Measurements from ENCODE around the gene SYNE1. TPM values are rescaled to one million over a fixed set of nuclear protein-coding genes. Genes with fewer than 3 reads are reported as not detected.
A peak's percentile ranks its signal among the peaks of the same experiment; 100 is the strongest.

SYNE1 gene
- total RNA-seq, 1 experiment from 2014 or later, result 6.5 TPM

GRCh38 chr6:152300517-152300916 is 336.6 kb downstream of the SYNE1 start:
- Mint-ChIP-seq H3K4me3 (peak overlapping the region; percentile 95; the same call in 1 of the 2 replicates), H3K9me3 (no peaks in the 10 kb centered on the region), H3K27ac (no peak overlapping the region), H3K36me3 (no peaks in the 10 kb centered on the region), H3K4me1 (peaks cover 47% of the 10 kb centered on the region), H3K27me3 (ENCODE audit: low read depth) (no peaks in the 10 kb centered on the region)
- no peak for TF ChIP-seq FOXP4 (CRISPR knock-in tag; IDR thresholded peaks at IDR 0.05)
- no peak for TF ChIP-seq ZNF317 (CRISPR knock-in tag; IDR thresholded peaks at IDR 0.05; ENCODE audit: borderline replicate concordance, low read depth)
- no peak for TF ChIP-seq JUN (CRISPR knock-in tag; IDR thresholded peaks at IDR 0.05)
- no peak for TF ChIP-seq NFATC4 (CRISPR knock-in tag; IDR thresholded peaks at IDR 0.05)
- no peak for TF ChIP-seq ZNF263 (CRISPR knock-in tag; IDR thresholded peaks at IDR 0.05; ENCODE audit: low read depth)
- no peak for TF ChIP-seq ATF6 (CRISPR knock-in tag; IDR thresholded peaks at IDR 0.05)
- no peak for TF ChIP-seq ZNF232 (CRISPR knock-in tag; IDR thresholded peaks at IDR 0.05)
- TF ChIP-seq FOXP1 (CRISPR knock-in tag; IDR thresholded peaks at IDR 0.05; ENCODE audit: borderline replicate concordance), result no peak
- no peak for TF ChIP-seq HMGA2 (CRISPR knock-in tag; IDR thresholded peaks at IDR 0.05)
- no peak for TF ChIP-seq IRF2 (CRISPR knock-in tag; IDR thresholded peaks at IDR 0.05; ENCODE audit: borderline replicate concordance, low read depth)
- no peak for TF ChIP-seq GTF2I (CRISPR knock-in tag; conservative IDR thresholded peaks at IDR 0.05)
- no peak for TF ChIP-seq NFYB (CRISPR knock-in tag; conservative IDR thresholded peaks at IDR 0.05; ENCODE audit: low read depth)
- no peak for TF ChIP-seq ZBTB21 (CRISPR knock-in tag; IDR thresholded peaks at IDR 0.05; ENCODE audit: borderline replicate concordance)
- no peak for TF ChIP-seq ZNF416 (CRISPR knock-in tag; IDR thresholded peaks at IDR 0.05)
- no peak for TF ChIP-seq MLX (CRISPR knock-in tag; IDR thresholded peaks at IDR 0.05)
- no peak for TF ChIP-seq IRF1 (CRISPR knock-in tag; IDR thresholded peaks at IDR 0.05)
- TF ChIP-seq TP53 (CRISPR knock-in tag; IDR thresholded peaks at IDR 0.05), result no peak
- TF ChIP-seq ATF1 (CRISPR knock-in tag; IDR thresholded peaks at IDR 0.05), result no peak
- ChIA-PET POLR2A (no interaction called here), CTCF (interaction anchor here (0.6 kb wide), 1 partner anchor 457 kb away, joined by 3 read pairs; no protein-coding TSS in a partner anchor)
- ATAC-seq, result no peak
- no peak for DNase-seq (ENCODE audit: low spot score)

GRCh38 chr6:152298848-152299735 is 338.1 kb downstream of the SYNE1 start:
- peak overlapping the region; percentile 42; the same call in 1 of the 2 replicates for H3K27ac Mint-ChIP-seq
- DNase-seq (ENCODE audit: low spot score), result no peak
- POLR2A ChIA-PET, result no interaction called here
- no peaks in the 10 kb centered on the region for H3K36me3 Mint-ChIP-seq
- no peak for ATAC-seq
- no peaks in the 10 kb centered on the region for H3K27me3 Mint-ChIP-seq (ENCODE audit: low read depth)
- H3K4me3 Mint-ChIP-seq, result no peak overlapping the region
- H3K4me1 Mint-ChIP-seq, result peaks cover 47% of the 10 kb centered on the region
- no peaks in the 10 kb centered on the region for H3K9me3 Mint-ChIP-seq
- CTCF ChIA-PET, result interaction anchor here (0.5 to 1.3 kb wide), 4 partner anchors 9 to 174 kb away, joined by 3 to 4 read pairs (median 3); no protein-coding TSS in a partner anchor
- TF ChIP-seq CREB1 (CRISPR knock-in tag; IDR thresholded peaks at IDR 0.05) (no peak), CBFB (CRISPR knock-in tag; IDR thresholded peaks at IDR 0.05; ENCODE audit: low read depth) (no peak), MXD4 (CRISPR knock-in tag; IDR thresholded peaks at IDR 0.05; ENCODE audit: borderline replicate concordance) (no peak), FOXP4 (CRISPR knock-in tag; IDR thresholded peaks at IDR 0.05) (no peak), ETV6 (CRISPR knock-in tag; IDR thresholded peaks at IDR 0.05) (no peak), ZBTB43 (CRISPR knock-in tag; IDR thresholded peaks at IDR 0.05) (no peak), IRF2 (CRISPR knock-in tag; IDR thresholded peaks at IDR 0.05; ENCODE audit: borderline replicate concordance, low read depth) (no peak), NFYB (CRISPR knock-in tag; conservative IDR thresholded peaks at IDR 0.05; ENCODE audit: low read depth) (no peak), ZNF138 (CRISPR knock-in tag; conservative IDR thresholded peaks at IDR 0.05) (no peak), ATF3 (CRISPR knock-in tag; conservative IDR thresholded peaks at IDR 0.05) (no peak), MYBL2 (CRISPR knock-in tag; IDR thresholded peaks at IDR 0.05) (no peak)

Data from WTC11 (cell line).